ENCODE measurements around the gene SEC23B. TPM values are rescaled to one million over a fixed set of nuclear protein-coding genes. Genes with fewer than 3 reads are reported as not detected.

Gene SEC23B
- total RNA-seq, 2 experiments from 2014 or later: 29.2 to 32.8 TPM

DNA sequence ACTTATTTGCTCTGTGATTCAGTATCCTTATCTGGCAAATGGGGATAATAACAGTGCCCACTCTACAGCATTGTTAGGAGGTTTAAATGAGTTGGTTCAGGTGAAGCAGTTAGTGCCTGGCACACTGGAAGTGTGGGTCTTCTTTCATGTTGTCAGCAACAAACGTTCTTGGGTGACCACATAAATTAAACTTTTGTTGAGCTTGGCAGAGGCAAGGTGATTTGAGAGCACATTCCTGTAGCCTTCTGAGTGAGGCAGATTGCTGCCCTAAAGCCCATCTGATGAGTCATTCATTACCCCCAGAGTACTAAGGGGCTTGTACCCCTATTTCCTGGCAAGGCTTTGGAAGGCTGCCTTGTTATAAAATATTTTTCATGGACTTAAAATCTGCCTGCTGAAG, 25.8 kb downstream of the SEC23B start:
- Histone ChIP-seq H3K36me3 (ENCODE audit: insufficient read depth, low read length) (peaks cover 78% of the 10 kb centered on the region), H3K27ac (ENCODE audit: low read depth in 1 of 2, low read length in 2 of 2) (no peak overlapping the region), H3K4me1 (ENCODE audit: insufficient read depth, low read length) (no peaks in the 10 kb centered on the region), H3K27me3 (ENCODE audit: control insufficient read depth in 1 of 2, insufficient read depth in 2 of 2, low read length in 2 of 2) (no peaks in the 10 kb centered on the region), H3K4me3 (ENCODE audit: low read length) (no peak overlapping the region), H3K9me3 (ENCODE audit: control insufficient read depth in 1 of 2, insufficient read depth in 1 of 2, low read length in 2 of 2) (no peaks in the 10 kb centered on the region)
- no peaks in the 10 kb centered on the region for H3K4me1 Mint-ChIP-seq (ENCODE audit: low read depth)
- H3K9me3 Mint-ChIP-seq: no peaks in the 10 kb centered on the region
- intact Hi-C loops (cut with DNase I, micrococcal nuclease): loop anchor here in 1 of 2 experiments (5.0 kb wide), 1 partner anchor 121 kb away; no protein-coding TSS in a partner anchor
- no peak for DNase-seq
- CTCF ChIA-PET: no interaction called here
- no peak for ATAC-seq (ENCODE audit: poor library complexity)
- H3K27me3 Mint-ChIP-seq: no peaks in the 10 kb centered on the region
- POLR2A ChIA-PET: no interaction called here
- peaks cover 91% of the 10 kb centered on the region for H3K36me3 Mint-ChIP-seq (ENCODE audit: low read depth)
- H3K4me3 Mint-ChIP-seq: no peak overlapping the region
- TF ChIP-seq, protein P1, sequence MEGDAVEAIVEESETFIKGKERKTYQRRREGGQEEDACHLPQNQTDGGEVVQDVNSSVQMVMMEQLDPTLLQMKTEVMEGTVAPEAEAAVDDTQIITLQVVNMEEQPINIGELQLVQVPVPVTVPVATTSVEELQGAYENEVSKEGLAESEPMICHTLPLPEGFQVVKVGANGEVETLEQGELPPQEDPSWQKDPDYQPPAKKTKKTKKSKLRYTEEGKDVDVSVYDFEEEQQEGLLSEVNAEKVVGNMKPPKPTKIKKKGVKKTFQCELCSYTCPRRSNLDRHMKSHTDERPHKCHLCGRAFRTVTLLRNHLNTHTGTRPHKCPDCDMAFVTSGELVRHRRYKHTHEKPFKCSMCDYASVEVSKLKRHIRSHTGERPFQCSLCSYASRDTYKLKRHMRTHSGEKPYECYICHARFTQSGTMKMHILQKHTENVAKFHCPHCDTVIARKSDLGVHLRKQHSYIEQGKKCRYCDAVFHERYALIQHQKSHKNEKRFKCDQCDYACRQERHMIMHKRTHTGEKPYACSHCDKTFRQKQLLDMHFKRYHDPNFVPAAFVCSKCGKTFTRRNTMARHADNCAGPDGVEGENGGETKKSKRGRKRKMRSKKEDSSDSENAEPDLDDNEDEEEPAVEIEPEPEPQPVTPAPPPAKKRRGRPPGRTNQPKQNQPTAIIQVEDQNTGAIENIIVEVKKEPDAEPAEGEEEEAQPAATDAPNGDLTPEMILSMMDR (IDR thresholded peaks at IDR 0.05): no peak
- H3K27ac Mint-ChIP-seq: no peak overlapping the region

DNA sequence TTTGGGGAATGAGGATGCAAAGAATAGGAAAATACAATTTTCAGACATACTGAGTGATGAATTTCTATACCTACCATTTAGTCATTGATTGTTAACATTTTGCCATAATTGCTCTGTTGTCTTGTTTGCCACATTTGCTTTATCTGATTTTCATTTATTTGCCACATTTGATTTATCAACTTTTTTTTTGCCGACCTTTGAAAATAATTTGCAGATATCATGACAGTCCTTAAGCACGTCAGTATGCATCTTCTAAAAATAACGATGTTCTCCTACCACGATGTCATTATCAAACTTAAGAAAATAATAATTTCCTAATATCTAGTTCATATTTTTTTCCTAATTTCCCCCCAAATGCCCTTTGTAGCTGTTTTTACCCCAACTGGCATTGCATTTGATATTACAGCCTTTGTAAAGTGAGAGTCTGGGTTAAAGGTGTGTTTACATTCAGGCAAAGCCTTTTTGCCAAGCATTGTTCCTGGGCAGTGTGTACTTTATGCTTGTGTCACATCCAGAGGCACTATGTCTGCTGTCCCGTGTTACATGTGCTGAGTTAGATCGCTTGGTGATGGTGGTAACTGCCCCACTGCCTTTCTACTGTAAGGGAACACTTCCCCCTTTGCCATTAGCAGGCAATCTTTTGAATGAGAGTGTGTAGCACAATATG, 26.4 kb downstream of the SEC23B start:
- Histone ChIP-seq H3K27me3 (ENCODE audit: control insufficient read depth in 1 of 2, insufficient read depth in 2 of 2, low read length in 2 of 2) (no peaks in the 10 kb centered on the region), H3K4me1 (ENCODE audit: insufficient read depth, low read length) (no peaks in the 10 kb centered on the region), H3K36me3 (ENCODE audit: insufficient read depth, low read length) (peaks cover 74% of the 10 kb centered on the region), H3K9me3 (ENCODE audit: control insufficient read depth in 1 of 2, insufficient read depth in 1 of 2, low read length in 2 of 2) (no peaks in the 10 kb centered on the region), H3K4me3 (ENCODE audit: low read length) (no peak overlapping the region), H3K27ac (ENCODE audit: low read depth in 1 of 2, low read length in 2 of 2) (no peak overlapping the region)
- Mint-ChIP-seq H3K9me3 (no peaks in the 10 kb centered on the region), H3K4me3 (no peak overlapping the region), H3K27me3 (no peaks in the 10 kb centered on the region), H3K4me1 (ENCODE audit: low read depth) (no peaks in the 10 kb centered on the region), H3K36me3 (ENCODE audit: low read depth) (peaks cover 85% of the 10 kb centered on the region), H3K27ac (no peak overlapping the region)
- no peak for ATAC-seq (ENCODE audit: poor library complexity)
- no peak for DNase-seq
- intact Hi-C loops (cut with DNase I, micrococcal nuclease): loop anchor here in 1 of 2 experiments (5.0 kb wide), 1 partner anchor 122 kb away; no protein-coding TSS in a partner anchor
- CTCF ChIA-PET: no interaction called here
- TF ChIP-seq, protein P1 (IDR thresholded peaks at IDR 0.05): no peak
- POLR2A ChIA-PET: no interaction called here

DNA sequence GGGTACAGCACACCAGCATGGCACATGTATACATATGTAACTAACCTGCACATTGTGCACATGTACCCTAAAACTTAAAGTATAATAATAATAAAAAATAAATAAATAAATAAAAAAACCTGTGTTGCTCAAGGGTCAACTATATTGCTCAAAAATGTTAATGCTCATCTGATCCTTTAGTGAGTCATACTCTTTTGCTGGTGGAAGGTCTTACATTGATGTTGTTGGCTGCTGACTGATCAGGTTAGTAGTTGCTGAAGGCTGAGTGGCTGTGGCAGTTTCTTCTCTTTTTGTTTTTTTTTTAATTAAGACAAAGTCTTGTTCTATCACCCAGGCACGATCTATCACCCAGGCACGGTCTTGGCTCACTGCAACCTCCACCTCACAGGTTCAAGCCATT, 29.9 kb downstream of the SEC23B start:
- POLR2A ChIA-PET: no interaction called here
- no peak overlapping the region for H3K27ac Mint-ChIP-seq
- Histone ChIP-seq H3K9me3 (ENCODE audit: control insufficient read depth in 1 of 2, insufficient read depth in 1 of 2, low read length in 2 of 2) (no peaks in the 10 kb centered on the region), H3K4me1 (ENCODE audit: insufficient read depth, low read length) (no peaks in the 10 kb centered on the region), H3K27ac (ENCODE audit: low read depth in 1 of 2, low read length in 2 of 2) (no peak overlapping the region), H3K27me3 (ENCODE audit: control insufficient read depth in 1 of 2, insufficient read depth in 2 of 2, low read length in 2 of 2) (no peaks in the 10 kb centered on the region), H3K4me3 (ENCODE audit: low read length) (no peak overlapping the region), H3K36me3 (ENCODE audit: insufficient read depth, low read length) (peaks cover 68% of the 10 kb centered on the region)
- no peaks in the 10 kb centered on the region for H3K4me1 Mint-ChIP-seq (ENCODE audit: low read depth)
- H3K27me3 Mint-ChIP-seq: no peaks in the 10 kb centered on the region
- H3K36me3 Mint-ChIP-seq (ENCODE audit: low read depth): peaks cover 84% of the 10 kb centered on the region
- TF ChIP-seq, protein P1 (IDR thresholded peaks at IDR 0.05): no peak
- no peak overlapping the region for H3K4me3 Mint-ChIP-seq
- no peak for ATAC-seq (ENCODE audit: poor library complexity)
- no peak for DNase-seq
- no peaks in the 10 kb centered on the region for H3K9me3 Mint-ChIP-seq
- intact Hi-C loops (cut with DNase I, micrococcal nuclease): no loop called here
- CTCF ChIA-PET: no interaction called here
